Measurements from ENCODE around the gene TMEM154. TPM values are rescaled to one million over a fixed set of nuclear protein-coding genes. Genes with fewer than 3 reads are reported as not detected.
"Not testable (repeated sequence)": the region's sequence is repeated elsewhere in the genome, so short reads cannot be mapped to it uniquely, and the experiment has no call there.

The TMEM154 gene
- total and polyA plus RNA-seq, 2 experiments from 2014 or later = 0.36 to 1.7 TPM

DNA sequence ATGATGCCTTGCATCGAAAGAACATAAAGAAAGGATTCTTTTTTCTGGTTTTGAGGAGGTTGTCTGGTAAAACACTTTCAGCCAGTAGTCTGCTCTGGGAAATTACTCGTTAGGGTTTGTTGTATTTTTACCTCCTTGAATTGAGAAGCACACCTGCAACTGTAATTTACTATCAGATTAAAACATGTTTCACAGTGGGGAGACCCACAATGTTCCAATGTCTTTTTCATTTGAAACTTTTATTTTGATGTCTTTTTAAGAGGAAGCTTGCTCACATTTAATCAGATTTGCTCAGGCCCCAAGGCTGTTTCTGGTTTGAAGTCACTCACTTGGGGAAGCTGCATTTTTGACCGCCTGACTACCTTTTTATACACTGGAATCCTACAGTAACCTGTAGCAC, 12.0 kb downstream of the TMEM154 start:
- H3K27ac ChIP-seq = no peak overlapping the region
- H3K9me3 ChIP-seq (ENCODE audit: low read depth) = no peaks in the 10 kb centered on the region
- H3K36me3 ChIP-seq (replicated peaks; ENCODE audit: insufficient read depth, low read depth) = no peaks in the 10 kb centered on the region
- H2AFZ ChIP-seq = no peak overlapping the region
- H3K4me2 ChIP-seq = no peak overlapping the region
- H3K79me2 ChIP-seq = no peaks in the 10 kb centered on the region
- no peaks in the 10 kb centered on the region for H3K4me1 ChIP-seq (ENCODE audit: insufficient read depth)
- H3K27me3 ChIP-seq = no peaks in the 10 kb centered on the region
- no peak overlapping the region for H3K4me3 ChIP-seq
- WGBS (ENCODE audit: low lambda C conversion rate, missing lambda C conversion rate) = 58% methylated on average over 3 of the region's 3 CpGs
- H4K20me1 ChIP-seq (ENCODE audit: insufficient read depth, poor library complexity, severe bottlenecking) = no peaks in the 10 kb centered on the region
- no peak for DNase-seq (ENCODE audit: low spot score)
- no peaks in the 10 kb centered on the region for H3K9me2 ChIP-seq (replicated peaks; ENCODE audit: insufficient read depth)
- TF ChIP-seq EZH2phosphoT487 (IDR thresholded peaks at IDR 0.05; ENCODE audit: low read depth, severe bottlenecking, unreplicated experiment) (no peak), EZH2 (IDR thresholded peaks at IDR 0.05; ENCODE audit: borderline replicate concordance) (no peak)
- TF ChIP-seq, protein P1, sequence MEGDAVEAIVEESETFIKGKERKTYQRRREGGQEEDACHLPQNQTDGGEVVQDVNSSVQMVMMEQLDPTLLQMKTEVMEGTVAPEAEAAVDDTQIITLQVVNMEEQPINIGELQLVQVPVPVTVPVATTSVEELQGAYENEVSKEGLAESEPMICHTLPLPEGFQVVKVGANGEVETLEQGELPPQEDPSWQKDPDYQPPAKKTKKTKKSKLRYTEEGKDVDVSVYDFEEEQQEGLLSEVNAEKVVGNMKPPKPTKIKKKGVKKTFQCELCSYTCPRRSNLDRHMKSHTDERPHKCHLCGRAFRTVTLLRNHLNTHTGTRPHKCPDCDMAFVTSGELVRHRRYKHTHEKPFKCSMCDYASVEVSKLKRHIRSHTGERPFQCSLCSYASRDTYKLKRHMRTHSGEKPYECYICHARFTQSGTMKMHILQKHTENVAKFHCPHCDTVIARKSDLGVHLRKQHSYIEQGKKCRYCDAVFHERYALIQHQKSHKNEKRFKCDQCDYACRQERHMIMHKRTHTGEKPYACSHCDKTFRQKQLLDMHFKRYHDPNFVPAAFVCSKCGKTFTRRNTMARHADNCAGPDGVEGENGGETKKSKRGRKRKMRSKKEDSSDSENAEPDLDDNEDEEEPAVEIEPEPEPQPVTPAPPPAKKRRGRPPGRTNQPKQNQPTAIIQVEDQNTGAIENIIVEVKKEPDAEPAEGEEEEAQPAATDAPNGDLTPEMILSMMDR (IDR thresholded peaks at IDR 0.05; ENCODE audit: poor library complexity) = no peak

GRCh38 chr4:152666946-152667345, 12.9 kb downstream of the TMEM154 start:
- no peak for DNase-seq (ENCODE audit: low spot score)
- WGBS (ENCODE audit: low lambda C conversion rate, missing lambda C conversion rate) = 95% methylated on average over 6 of the region's 6 CpGs
- Histone ChIP-seq H4K20me1 (ENCODE audit: insufficient read depth, poor library complexity, severe bottlenecking) (no peaks in the 10 kb centered on the region), H3K9me2 (replicated peaks; ENCODE audit: insufficient read depth) (no peaks in the 10 kb centered on the region), H3K4me1 (ENCODE audit: insufficient read depth) (no peaks in the 10 kb centered on the region), H3K36me3 (replicated peaks; ENCODE audit: insufficient read depth, low read depth) (no peaks in the 10 kb centered on the region), H3K79me2 (no peaks in the 10 kb centered on the region), H3K27me3 (no peaks in the 10 kb centered on the region), H3K4me3 (no peak overlapping the region), H2AFZ (no peak overlapping the region), H3K4me2 (no peak overlapping the region), H3K27ac (no peak overlapping the region), H3K9me3 (ENCODE audit: low read depth) (no peaks in the 10 kb centered on the region)
- TF ChIP-seq EZH2 (IDR thresholded peaks at IDR 0.05; ENCODE audit: borderline replicate concordance) (no peak), EZH2phosphoT487 (IDR thresholded peaks at IDR 0.05; ENCODE audit: low read depth, severe bottlenecking, unreplicated experiment) (no peak)
- TF ChIP-seq, protein P1 (IDR thresholded peaks at IDR 0.05; ENCODE audit: poor library complexity) = no peak

- H3K79me2 ChIP-seq = no peaks in the 10 kb centered on the region
- WGBS (ENCODE audit: low lambda C conversion rate, missing lambda C conversion rate) = 90% methylated on average over 7 of the region's 7 CpGs
- H3K4me2 ChIP-seq = no peak overlapping the region
- H2AFZ ChIP-seq = no peak overlapping the region
- no peak overlapping the region for H3K4me3 ChIP-seq
- TF ChIP-seq, protein P1 (IDR thresholded peaks at IDR 0.05; ENCODE audit: poor library complexity) = no peak
- no peak for TF ChIP-seq EZH2phosphoT487 (IDR thresholded peaks at IDR 0.05; ENCODE audit: low read depth, severe bottlenecking, unreplicated experiment)
- TF ChIP-seq EZH2 (IDR thresholded peaks at IDR 0.05; ENCODE audit: borderline replicate concordance) = no peak
- H3K27ac ChIP-seq = no peak overlapping the region
- DNase-seq (ENCODE audit: low spot score) = no peak
- H3K9me3 ChIP-seq (ENCODE audit: low read depth) = no peaks in the 10 kb centered on the region
- no peaks in the 10 kb centered on the region for H3K36me3 ChIP-seq (replicated peaks; ENCODE audit: insufficient read depth, low read depth)
- no peaks in the 10 kb centered on the region for H3K27me3 ChIP-seq
- H4K20me1 ChIP-seq (ENCODE audit: insufficient read depth, poor library complexity, severe bottlenecking) = no peaks in the 10 kb centered on the region
- no peaks in the 10 kb centered on the region for H3K9me2 ChIP-seq (replicated peaks; ENCODE audit: insufficient read depth)
- no peaks in the 10 kb centered on the region for H3K4me1 ChIP-seq (ENCODE audit: insufficient read depth)
Observed at GRCh38 chr4:152665691-152666395, 14.0 kb downstream of the TMEM154 start.

- not testable (repeated sequence) for H4K20me1 ChIP-seq (ENCODE audit: insufficient read depth, poor library complexity, severe bottlenecking); H3K4me3 ChIP-seq; H3K27ac ChIP-seq; H3K9me3 ChIP-seq (ENCODE audit: low read depth); H3K79me2 ChIP-seq; H3K4me2 ChIP-seq; H3K27me3 ChIP-seq; H3K4me1 ChIP-seq (ENCODE audit: insufficient read depth); H3K9me2 ChIP-seq (replicated peaks; ENCODE audit: insufficient read depth); H3K36me3 ChIP-seq (replicated peaks; ENCODE audit: insufficient read depth, low read depth); H2AFZ ChIP-seq; DNase-seq (ENCODE audit: low spot score)
- 85% methylated on average over 5 of the region's 5 CpGs for WGBS (ENCODE audit: low lambda C conversion rate, missing lambda C conversion rate)
Observed at GRCh38 chr4:152664067-152664378, 15.8 kb downstream of the TMEM154 start.

Data from hepatocyte (in vitro differentiated cells).